Fibroblast of peridontal ligament (primary cell): ENCODE results near the gene COL4A5.

Source experiments
- DNase-seq: peaks from one replicate; pipeline ENCODE4 v3.0.0-alpha.2; 2010; ENCODE audit errors: extremely low read depth

COL4A5 gene

GRCh38 chrX:108641589-108642272 is 202.1 kb downstream of the COL4A5 start:
- DNase-seq: no peak

GRCh38 chrX:108642273-108642628 is 202.6 kb downstream of the COL4A5 start:
- DNase-seq: no peak

- no peak for DNase-seq
Measured at GRCh38 chrX:108664701-108665100, 225.1 kb downstream of the COL4A5 start.

- no peak for DNase-seq
Measured at GRCh38 chrX:108666101-108666500, 226.5 kb downstream of the COL4A5 start.

GRCh38 chrX:108671526-108671925 is 231.9 kb downstream of the COL4A5 start:
- DNase-seq: no peak

- DNase-seq: no peak
Measured at GRCh38 chrX:108696690-108697089, 257.1 kb downstream of the COL4A5 start.

GRCh38 chrX:108699368-108699767 is 259.7 kb downstream of the COL4A5 start:
- no peak for DNase-seq

- no peak for DNase-seq
Measured at GRCh38 chrX:108701633-108702032, 262.0 kb downstream of the COL4A5 start.

- no peak for DNase-seq
Measured at GRCh38 chrX:108702530-108702929, 262.9 kb downstream of the COL4A5 start.

- no peak for DNase-seq
Measured at GRCh38 chrX:108704839-108705238, 265.2 kb downstream of the COL4A5 start.

- no peak for DNase-seq
Measured at GRCh38 chrX:108712886-108713285, 273.2 kb downstream of the COL4A5 start.

GRCh38 chrX:108722561-108722960 is 282.9 kb downstream of the COL4A5 start:
- no peak for DNase-seq

GRCh38 chrX:108726748-108727147 is 287.1 kb downstream of the COL4A5 start:
- DNase-seq: no peak

- no peak for DNase-seq
Measured at GRCh38 chrX:108731153-108731552, 291.5 kb downstream of the COL4A5 start.

GRCh38 chrX:108732630-108733321 is 293.1 kb downstream of the COL4A5 start:
- DNase-seq: no peak

- no peak for DNase-seq
Measured at GRCh38 chrX:108734426-108734825, 294.8 kb downstream of the COL4A5 start.

- DNase-seq: no peak
Measured at GRCh38 chrX:108735091-108735678, 295.5 kb downstream of the COL4A5 start.

GRCh38 chrX:108735679-108736508 is 296.3 kb downstream of the COL4A5 start:
- DNase-seq: no peak

- no peak for DNase-seq
Measured at GRCh38 chrX:108736509-108737479, 297.2 kb downstream of the COL4A5 start, which contains the start of gene IRS4. TSS of gene IRS4 (minus strand) at chrX:108736563.

GRCh38 chrX:108737754-108738153 is 298.1 kb downstream of the COL4A5 start:
- no peak for DNase-seq

- DNase-seq: no peak
Measured at GRCh38 chrX:108740299-108740774, 300.7 kb downstream of the COL4A5 start.
